T-helper 1 cell (primary cell): ENCODE results near the gene ZNF792.
A peak's percentile ranks its signal among the peaks of the same experiment; 100 is the strongest.
"Not testable (repeated sequence)": the region's sequence is repeated elsewhere in the genome, so short reads cannot be mapped to it uniquely, and the experiment has no call there.

ENCODE experiments used
- DNase-seq, 5 donors: peaks; one replicate each; pipeline ENCODE4 v3.0.0-alpha.2; 2012 to 2020

Gene ZNF792

DNA sequence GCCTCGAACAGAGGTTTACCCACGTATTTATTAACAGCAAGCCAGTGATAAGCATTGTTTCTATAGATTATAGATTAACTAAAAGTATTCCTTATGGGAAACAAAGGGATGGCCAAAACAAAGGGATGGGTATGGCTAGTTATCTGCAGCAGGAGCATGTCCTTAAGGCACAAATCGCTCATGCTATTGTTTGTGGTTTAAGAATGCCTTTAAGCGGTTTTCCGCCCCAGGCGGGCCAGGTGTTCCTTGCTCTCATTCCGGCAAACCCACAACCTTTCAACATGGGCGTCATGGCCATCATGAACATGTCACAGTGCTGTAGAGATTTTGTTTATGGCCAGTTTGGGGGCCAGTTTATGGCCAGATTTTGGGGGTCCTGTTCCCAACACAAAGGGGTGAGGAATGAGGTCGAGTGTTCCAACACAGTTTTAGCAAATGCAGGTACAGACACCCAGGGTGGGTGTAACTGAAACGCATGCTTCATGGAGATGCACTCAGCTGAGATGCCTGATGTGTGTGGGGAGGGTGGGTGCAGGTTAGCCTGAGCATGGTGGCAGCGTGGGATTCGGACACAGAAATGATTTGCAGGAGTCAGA lies 6.3 kb upstream of the ZNF792 start:
- DNase-seq: not testable (repeated sequence)

DNA sequence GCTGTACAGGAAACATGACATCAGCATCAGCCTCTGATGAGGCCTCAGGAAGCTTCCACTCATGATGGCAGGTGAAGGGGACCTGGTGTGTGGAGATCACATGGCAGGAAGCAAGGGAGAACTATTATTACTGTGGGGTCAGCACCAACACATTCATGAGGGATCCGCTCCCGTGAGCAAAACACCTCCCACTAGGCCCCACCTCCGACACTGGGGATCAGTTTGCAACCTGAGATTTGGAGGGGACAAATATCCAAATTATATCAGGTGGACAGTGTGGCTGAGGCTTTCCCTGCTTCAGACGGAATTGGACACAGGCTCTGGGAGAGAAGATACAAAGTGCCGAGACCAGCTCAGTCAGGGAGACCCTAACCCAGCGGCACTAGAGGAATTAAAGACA lies 5.7 kb upstream of the ZNF792 start:
- DNase-seq: no peak

DNA sequence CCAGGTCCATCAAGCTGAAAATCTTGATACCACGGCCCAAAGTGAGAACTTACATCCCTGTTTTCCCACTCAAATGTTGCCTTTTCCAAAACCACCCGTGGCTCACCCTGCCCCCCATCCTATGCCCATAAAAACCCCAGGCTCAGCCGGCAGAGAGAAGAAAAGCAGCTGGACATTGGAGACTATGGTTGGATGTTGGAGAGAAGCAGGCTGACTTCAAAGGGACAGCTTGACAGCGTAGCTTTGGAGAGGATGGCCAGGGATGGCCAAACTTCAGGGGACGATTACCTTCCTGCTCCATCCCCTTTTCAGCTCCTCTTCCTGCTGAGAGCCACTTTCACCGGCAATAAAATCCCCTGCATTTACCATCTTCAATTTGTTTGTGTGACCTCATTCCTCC lies 3.5 kb upstream of the ZNF792 start:
- DNase-seq: no peak

DNA sequence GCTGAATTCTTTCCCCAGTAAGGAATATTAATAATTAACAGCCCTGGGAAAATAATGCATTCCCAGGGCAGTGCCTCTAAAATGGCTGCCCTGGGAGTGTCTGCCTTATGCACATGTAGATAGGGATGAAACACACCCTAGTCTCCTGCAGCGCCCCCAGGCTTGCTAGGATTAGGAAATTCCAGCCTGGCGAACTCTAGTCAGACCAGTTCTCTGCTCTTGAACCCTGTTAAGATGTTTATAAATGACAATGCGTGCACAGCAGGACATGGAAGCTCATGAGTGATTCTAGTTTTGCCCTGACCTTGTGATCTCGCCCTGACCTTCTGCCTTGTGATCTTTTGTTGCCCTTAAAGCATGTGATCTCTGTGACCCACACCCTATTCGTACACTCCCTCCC lies 1.5 kb upstream of the ZNF792 start:
- DNase-seq: not testable (repeated sequence)

DNA sequence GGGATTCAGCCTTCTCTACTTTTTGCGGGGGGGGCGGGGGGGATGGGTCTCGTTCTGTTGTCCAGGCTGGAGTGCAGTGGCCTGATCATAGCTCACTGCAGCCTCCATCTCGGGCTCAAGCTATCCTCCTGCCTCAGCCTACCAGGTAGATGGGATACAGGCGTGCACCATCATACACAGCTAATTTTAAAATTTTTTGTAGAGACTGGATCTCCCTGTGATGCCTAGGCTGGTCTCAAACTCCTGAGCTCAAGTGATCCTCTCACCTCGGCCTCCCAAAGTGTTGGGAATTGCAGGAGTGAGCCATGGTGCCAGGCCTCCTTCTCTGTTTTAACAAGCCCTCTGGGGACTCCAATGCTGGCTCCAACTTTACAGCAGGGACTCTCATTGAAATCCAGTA lies 569 bp upstream of the ZNF792 start:
- DNase-seq: no peak

DNA sequence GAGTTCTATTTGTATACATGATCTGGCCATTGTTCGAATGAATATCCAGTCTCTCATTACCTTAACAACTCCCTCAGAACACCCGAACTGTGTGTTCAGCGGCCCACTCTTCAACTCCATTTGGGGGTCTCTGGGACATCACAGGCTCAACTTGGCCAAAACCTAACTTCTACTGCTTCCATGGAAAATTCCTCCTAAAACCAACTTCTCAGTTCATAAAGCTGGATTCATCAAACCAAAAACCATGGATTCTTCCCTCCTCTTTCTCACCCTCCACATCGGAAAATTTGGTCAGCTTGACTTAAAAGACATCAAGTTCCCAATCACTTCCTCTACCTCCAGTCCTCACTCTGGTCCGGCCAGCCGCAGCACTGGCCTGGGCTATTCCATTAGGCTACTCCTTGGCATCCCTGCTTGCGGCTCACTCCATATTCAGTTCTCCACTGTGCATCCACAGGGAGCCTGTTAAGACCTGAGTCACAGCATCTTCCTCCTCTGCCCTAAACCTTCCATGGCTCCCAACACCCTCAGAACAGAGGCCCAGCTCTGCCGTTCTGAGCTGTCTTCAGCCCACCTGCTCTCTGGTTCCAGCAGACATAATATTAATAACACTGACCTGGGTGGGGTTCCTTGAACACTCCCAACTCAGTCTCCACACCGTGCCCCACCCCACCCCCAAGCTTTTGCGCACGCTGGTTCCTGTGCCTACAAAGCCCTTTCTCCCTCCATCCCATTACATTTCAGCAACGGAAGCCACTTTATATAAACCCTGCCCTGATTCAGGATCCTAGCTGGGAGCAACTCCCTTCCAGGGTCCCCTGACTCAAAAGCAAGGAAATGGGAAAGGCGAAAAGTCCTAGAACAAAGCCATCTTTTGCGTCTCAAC lies 1.1 kb downstream of the ZNF792 start:
- no peak for DNase-seq

DNA sequence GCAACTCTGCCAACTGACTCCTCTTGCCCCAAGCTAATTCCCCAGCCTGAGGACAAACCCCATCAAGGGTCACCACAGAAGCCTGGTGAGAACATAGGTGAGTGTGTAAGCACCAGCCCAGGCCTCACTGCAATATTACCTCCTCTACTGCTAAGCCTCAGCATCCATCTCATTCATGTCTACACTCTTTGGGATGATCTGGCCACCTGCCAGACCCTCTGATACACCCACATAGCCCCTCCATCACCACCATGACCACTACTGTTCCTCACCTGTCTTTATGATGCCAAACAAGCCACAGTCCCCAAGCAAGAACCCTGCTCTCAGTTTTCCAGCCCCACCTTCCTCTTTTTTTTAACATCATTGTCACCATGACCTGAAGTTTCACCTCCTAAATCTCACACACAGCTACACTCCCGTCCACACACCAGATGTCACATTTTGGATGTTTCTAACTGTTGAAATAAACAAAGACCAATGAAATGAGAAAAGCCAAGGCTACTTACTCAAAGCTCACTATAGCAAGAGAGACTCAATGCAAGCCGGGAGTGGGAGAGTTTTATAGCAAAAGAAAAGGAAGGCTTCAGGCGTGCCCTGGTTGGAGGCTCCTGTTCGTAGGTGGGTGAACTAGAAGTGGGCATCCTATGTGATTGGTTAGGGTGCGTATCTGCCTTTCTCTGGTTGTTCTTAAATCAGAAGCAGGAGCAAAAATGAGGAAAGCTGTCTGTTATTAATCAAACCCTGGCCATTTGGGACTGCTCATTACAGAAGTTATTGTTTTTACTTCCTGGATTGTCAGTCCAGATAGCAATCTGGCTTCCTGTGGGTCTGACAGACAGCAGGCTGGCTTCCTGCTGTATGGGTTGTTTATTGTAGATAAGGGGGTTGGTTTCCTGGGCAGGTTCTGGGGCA lies 2.0 kb downstream of the ZNF792 start:
- DNase-seq: peak in 1 of 5 donors; percentile 72

DNA sequence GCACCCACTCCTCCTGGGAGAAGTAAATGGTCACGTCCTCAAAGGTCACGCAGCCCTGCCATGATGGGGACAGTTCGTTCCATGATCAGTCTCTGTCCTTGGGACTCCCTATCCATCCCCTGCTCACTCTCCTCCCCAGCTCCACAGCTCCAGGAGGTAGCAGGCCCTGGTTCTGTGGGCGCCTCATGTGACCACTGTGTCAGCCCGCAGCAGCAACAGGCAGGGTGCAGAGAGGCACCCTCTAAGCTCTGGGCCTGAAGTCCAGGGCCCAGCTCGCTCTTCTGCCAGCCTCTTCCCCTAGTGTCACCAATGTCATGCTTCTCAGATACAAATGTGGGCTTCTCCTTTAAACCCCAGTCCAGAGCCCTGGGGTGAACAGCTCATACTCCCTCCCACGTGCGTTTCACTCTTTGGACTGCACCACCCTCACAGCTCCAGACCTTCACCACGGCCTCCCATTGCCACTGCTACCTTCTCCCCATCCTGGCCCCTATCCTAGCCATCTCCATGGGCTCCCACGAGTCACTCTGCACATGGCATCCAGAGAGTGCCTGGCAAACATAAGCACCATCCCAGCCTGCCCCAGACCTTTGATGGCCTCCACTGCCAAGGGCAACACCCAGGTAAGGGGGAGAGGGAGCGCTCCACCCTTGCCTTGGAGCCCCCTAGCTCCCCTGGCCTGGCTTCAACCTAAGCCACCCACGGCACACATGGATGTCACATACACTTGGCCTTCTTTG lies 2.9 kb downstream of the ZNF792 start:
- DNase-seq: no peak

DNA sequence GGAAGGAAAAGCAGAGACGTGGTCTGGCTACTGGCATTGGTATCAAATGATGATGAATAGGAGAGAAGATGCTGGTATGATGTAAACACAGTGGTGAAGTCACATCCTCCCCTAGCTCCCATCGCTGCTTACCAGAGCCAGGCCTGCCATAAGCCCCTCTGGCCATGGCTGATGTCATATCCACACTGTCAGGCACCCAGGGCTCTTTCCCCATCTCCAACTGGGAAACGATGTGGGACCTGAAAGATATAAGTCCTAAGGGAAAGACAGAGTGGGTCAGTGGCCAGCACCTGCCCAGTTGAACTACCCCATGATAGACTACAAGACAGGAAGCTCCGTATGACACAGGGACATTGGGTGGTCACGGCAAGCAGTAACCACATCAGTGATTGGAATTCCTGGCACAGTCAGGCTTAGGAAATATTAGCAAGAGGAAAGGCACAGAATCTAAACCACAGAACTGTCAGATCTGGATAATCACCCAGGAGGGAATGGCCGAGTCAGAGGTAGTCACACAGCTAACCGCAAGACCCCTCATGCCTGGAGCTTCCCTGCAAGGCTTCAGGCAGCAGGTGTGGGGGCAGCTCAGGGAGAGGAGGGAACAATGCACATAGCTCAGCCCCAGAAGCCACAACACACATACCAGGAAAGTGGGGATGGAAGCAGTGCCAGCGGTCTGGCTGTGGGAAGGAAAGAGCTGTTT lies 3.8 kb downstream of the ZNF792 start:
- no peak for DNase-seq

DNA sequence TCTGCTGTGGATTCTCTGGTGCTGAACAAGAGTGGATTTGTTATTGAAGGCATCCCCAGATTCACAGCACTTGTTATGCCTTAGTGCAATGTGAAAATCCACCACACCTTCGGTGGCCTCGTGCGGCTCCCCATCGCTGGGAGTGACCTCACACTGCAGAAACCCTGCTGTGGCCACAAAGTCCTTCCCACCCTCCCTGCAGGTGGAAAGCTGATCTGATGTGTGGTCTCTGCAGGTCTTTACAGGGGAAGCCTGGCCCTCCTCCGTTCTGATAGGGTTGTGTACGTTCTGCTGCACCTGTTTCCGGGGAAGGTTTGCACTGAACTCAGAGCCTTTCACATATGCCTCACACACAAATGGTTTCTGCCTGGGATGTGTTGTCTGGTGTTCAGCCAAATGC lies 5.0 kb downstream of the ZNF792 start:
- DNase-seq: no peak

DNA sequence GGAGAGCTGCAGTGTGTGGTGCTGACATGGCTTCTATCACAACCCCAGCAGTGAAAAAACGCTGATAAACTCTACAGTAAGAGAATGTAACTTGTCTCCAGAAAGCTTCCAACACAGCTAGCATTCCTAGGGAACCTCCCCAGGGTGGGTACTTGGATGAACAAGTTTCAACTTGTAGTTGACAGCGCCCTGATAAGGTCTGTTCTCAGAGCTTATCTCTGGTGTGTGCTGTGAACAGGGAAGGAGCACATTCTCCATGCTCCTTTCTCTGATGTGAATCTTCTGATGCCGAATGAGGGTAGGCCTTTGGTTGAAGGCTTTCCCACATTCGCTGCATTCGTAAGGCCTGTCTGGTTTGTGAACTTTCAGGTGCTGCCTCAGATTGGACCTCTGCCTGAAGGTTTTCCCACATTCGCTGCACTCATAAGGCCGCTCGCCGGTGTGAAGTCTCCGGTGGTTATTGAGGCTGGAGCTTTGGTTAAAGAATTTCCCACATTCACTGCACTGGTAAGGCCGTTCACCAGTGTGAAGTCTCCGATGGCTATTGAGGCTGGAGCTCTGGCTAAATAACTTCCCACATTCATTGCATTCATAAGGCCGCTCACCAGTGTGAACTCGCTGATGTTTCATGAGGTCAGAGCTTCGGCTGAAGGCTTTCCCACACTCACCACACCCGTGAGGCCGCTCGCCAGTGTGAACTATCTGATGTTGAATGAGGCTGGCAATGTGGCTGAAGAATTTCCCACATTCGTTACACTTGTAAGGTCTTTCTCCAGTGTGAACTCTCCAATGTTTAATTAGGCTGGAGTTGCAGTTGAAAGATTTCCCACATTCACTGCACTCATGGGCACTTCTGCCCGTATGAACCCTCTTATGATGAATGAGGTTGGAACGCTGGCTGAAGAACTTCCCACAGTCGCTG lies 5.9 kb downstream of the ZNF792 start:
- DNase-seq: no peak

DNA sequence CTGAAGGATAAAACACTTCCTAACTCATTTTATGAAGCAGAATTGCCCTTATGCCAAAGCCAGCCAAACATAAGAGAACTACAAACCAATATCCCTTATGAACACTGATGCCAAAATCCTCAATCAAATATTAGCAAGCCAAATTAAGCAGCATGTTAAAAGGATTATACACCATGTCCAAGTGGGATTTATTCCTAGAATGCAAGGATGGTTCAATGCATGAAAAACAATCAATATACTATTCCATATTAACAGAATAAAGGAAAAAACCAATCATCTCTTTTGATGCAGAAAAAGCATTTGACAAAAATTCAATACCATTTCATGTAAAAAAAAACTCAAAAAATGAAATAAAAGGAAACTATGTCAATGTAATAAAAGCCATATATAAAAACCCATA lies 10.9 kb downstream of the ZNF792 start:
- no peak for DNase-seq

DNA sequence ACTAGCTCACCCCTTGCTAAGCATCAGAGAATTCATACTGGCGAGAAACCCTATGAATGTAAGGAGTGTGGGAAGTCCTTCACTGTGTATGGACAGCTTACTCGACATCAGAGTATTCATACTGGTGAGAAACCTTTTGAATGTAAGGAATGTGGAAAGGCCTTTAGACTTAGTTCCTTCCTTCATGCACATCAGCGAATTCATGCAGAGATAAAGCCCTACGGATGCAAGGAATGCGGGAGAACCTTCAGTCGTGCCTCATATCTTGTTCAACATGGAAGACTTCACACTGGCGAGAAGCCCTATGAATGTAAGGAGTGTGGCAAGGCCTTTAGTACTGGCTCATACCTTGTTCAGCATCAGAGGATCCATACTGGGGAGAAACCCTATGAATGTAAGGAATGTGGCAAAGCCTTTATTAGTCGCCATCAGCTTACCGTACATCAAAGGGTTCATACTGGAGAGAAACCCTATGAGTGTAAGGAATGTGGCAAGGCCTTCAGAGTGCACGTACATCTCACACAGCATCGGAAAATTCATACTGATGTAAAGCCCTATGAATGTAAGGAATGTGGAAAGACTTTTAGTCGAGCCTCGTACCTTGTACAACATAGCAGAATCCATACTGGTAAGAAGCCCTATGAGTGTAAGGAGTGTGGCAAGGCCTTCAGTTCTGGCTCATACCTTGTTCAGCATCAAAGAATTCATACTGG lies 20.0 kb downstream of the ZNF792 start:
- DNase-seq: no peak

DNA sequence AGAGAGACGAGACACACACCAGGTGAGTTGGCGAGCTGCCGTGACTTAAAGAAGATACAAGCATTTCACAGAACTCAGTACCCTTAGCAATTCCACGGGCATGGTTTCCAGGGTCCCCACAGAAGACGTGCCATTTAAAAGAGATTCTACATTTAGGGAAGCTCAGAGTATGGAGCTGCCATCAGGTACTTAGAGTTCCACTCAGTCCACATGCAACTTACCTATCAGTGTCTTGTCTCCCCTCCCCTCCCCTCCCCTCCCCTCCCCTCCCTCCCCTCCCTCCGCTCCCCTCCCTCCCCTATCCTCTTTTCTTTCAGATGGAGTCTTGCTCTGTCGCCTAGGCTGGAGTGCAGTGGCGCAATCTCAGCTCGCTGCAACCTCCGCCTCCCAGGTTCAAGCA lies 25.1 kb downstream of the ZNF792 start:
- no peak for DNase-seq

DNA sequence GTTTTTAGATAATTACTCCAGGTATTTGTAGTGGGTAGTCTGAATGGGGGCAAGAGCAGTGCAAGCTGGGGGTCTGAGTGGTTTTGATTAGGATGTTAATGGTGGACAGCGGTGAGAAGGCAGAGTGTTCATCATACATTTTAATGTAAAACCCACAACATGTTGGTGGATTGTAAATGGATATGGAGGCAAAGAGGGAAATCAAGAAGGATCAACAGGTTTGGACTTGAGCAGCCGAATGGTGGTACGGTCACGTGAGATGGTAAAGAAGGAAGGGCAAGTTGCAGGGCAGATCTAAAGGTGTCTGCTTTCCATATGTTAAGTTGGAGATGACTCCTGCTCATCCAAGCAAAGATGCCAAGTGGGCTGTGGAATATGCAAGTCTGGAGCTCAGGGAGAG lies 27.8 kb downstream of the ZNF792 start:
- DNase-seq: no peak

DNA sequence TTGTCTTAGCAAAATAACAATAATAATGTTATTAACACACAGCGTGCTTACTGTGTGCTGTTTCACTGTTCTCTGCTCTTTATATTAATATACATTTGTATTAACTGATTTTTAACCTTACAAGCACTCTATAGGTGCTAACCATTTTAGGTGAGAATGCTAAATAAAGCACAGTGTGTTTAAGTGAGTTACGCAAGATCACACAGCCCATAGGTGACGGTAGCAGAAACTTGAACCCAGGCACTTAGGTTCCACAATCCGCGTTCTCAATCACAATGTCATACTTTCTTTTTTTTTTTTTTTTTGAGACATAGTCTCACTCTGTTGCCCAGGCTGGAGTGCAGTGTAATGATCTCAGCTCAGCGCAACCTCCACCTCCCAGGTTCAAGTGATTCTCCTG lies 31.5 kb downstream of the ZNF792 start:
- no peak for DNase-seq

DNA sequence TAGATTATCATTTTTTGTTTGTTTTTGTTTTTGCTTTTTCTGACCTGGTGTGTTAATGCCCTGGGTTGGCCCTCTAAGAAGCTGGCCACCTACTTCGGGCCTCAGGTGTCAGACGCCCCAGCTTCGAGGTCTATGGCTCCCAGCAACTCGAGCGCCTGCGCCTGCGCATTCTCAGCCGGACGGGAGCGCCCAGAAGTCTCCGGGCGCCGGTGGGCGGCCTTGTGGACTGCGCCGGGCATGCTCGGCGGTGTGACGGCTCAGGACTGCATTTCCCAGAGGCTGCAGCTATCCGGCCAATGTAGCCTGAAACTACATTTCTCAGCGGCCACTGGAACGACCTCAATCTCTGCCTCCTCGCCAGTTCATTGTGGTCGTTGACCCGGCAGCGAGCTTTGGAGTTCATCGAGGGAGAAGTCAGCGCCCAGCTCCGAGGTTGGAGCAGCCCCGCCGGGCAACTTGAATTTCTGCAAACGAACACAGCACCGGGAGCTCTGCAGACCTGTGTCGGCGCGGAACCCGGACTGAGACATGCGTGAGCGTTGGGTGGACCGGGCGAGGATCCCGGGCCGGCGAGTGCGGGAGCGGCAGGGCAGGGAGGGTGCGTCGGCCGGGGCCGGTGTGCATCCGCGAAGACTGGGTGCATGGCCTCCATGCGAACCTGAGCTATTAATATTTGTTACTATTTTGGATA lies 37.2 kb downstream of the ZNF792 start, which contains the start of gene ZNF30:
ZNF30 (plus strand) TSS at position 219 of the 691 bp plus-strand sequence. CDS start 3,045 bp downstream, outside the sequence.
- DNase-seq: peak; percentile 44 to 80 (median 62)

DNA sequence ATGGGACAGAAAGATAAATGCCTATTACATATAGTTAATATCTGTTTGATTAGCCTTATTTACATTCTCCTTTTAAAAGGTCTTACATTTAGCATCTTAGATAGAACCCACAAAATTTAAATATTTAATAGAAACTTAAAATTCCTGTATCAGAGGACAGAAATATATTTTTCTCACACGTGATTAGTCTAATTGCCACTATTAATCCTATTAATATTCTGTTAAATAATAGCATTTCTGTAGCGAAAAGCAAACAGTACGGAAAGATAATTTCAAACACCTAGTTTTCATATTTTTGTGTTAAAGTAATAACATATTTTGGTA lies 37.7 kb downstream of the ZNF792 start:
- DNase-seq: no peak

DNA sequence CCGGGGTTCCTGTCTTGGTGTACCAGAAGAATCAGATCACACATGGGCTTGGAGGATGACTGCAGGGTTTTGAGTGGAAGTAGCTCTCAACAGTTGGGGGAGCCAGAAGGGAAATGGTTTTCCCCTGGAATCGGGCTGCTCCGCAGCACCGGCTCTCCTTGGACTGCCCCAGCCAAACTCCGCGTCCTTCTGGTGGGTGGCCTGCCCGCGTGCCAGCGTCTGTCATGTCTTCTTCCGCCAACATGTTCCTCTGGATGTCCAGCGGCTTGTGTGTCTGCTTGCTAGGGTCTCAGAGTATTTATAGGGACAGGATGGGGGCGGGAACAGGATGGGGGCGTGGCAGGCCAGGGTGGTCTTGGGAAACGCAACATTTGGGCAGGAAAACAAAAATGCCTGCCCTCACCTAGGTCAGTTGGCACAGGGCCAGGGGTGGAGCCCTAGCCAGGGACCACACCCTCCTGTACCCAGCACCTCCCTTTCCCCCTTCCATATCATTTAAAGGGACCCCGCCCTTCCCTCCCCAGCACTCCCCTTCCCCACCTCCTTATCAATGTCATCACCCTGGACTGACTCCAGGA lies 38.7 kb downstream of the ZNF792 start:
- DNase-seq: no peak
